ENCODE data around the gene GADD45A. TPM values are rescaled to one million over a fixed set of nuclear protein-coding genes. Genes with fewer than 3 reads are reported as not detected.
A peak's percentile ranks its signal among the peaks of the same experiment; 100 is the strongest.

GADD45A gene
- total and polyA plus RNA-seq, 9 of the 15 experiments (the other 6 are each of a cell fraction or from before 2014, with no cell fraction given) = 21.3 to 156 (median 62.1) TPM

GRCh38 chr1:67662884-67663283 is 22.1 kb upstream of the GADD45A start:
- in situ Hi-C loops (cut with MboI) (no loop called here), intact Hi-C loops (cut with micrococcal nuclease) (no loop called here)
- Histone ChIP-seq H3K27me3 (ENCODE audit: control insufficient read depth in 2 of 2, insufficient read depth in 2 of 2, low read length in 2 of 2) (no peaks in the 10 kb centered on the region), H3K4me3 (no peak overlapping the region), H3K27ac (ENCODE audit: extremely low read depth, low read depth, low read length) (no peak overlapping the region), H3K4me1 (replicated peaks in 1 of 2; ENCODE audit: control insufficient read depth in 2 of 2, insufficient read depth in 2 of 2, low read length in 2 of 2) (peaks cover 0 to 4% of the 10 kb centered on the region in 2 experiments; a peak in 2 of 5 replicates), H4K20me1 (replicated peaks; ENCODE audit: control insufficient read depth, insufficient read depth, low read length) (no peaks in the 10 kb centered on the region), H3K4me2 (ENCODE audit: insufficient read depth, low read length) (no peak overlapping the region), H3K9ac (ENCODE audit: insufficient read depth in 1 of 2, low read depth in 2 of 2, low read length in 2 of 2) (no peak overlapping the region), H3K36me3 (ENCODE audit: control insufficient read depth, insufficient read depth, low read length) (no peaks in the 10 kb centered on the region), H3K9me3 (replicated peaks; ENCODE audit: control insufficient read depth, insufficient read depth, low read depth, low read length) (no peaks in the 10 kb centered on the region), H2AFZ (ENCODE audit: low read depth, low read length) (peak overlapping the region; percentile 5), H3K79me2 (ENCODE audit: control insufficient read depth, insufficient read depth, low read length) (no peaks in the 10 kb centered on the region), H3K9me1 (ENCODE audit: control insufficient read depth, insufficient read depth, low read length) (no peaks in the 10 kb centered on the region)
- ChIA-PET POLR2A (interaction anchor here (0.7 to 0.8 kb wide), 2 partner anchors 20 to 22 kb away, joined by 3 to 4 read pairs; partner anchors contain the start of gene GADD45A), CTCF (ENCODE audit: low intra/inter-chr PET ratio) (no interaction called here)
- DNase-seq (ENCODE audit: extremely low read depth in 1 of 4, low spot score in 3 of 4) = no peak
- BruUV-seq (replicated peaks) = no TSS peak
- no peak for FAIRE-seq
- WGBS (ENCODE audit: insufficient coverage, low coverage, missing lambda C conversion rate) = 9% methylated on average over 6 of the region's 6 CpGs
- ATAC-seq = no peak
- TF ChIP-seq HSF4 (CRISPR knock-in tag; IDR thresholded peaks at IDR 0.05; ENCODE audit: borderline replicate concordance) (no peak), ATF3 (IDR thresholded peaks at IDR 0.05) (peak; percentile 38), ATF3 (CRISPR knock-in tag; conservative IDR thresholded peaks at IDR 0.05) (no peak), SOX6 (IDR thresholded peaks at IDR 0.05) (peak; percentile 78), SIN3A (IDR thresholded peaks at IDR 0.05; ENCODE audit: borderline replicate concordance in 2 of 2, control insufficient read depth in 1 of 2, low read depth in 2 of 2, low read length in 2 of 2) (no peak), PHF21A (IDR thresholded peaks at IDR 0.05; ENCODE audit: borderline replicate concordance, low read depth) (no peak), NRF1 (conservative IDR thresholded peaks at IDR 0.05 in 1 of 2, IDR thresholded peaks at IDR 0.05 in 1 of 2) (no peak), NKRF (IDR thresholded peaks at IDR 0.05; ENCODE audit: borderline replicate concordance) (no peak), ZBTB12 (CRISPR knock-in tag; IDR thresholded peaks at IDR 0.05) (no peak)
